ENCODE measurements around the gene SBK1. TPM values are rescaled to one million over a fixed set of nuclear protein-coding genes. Genes with fewer than 3 reads are reported as not detected.

The SBK1 gene
- total and polyA plus RNA-seq, 10 of the 15 experiments (the other 5 are each of a cell fraction or from before 2014, with no cell fraction given): 0.04 to 0.26 (median 0.06) TPM; not detected in 4

DNA sequence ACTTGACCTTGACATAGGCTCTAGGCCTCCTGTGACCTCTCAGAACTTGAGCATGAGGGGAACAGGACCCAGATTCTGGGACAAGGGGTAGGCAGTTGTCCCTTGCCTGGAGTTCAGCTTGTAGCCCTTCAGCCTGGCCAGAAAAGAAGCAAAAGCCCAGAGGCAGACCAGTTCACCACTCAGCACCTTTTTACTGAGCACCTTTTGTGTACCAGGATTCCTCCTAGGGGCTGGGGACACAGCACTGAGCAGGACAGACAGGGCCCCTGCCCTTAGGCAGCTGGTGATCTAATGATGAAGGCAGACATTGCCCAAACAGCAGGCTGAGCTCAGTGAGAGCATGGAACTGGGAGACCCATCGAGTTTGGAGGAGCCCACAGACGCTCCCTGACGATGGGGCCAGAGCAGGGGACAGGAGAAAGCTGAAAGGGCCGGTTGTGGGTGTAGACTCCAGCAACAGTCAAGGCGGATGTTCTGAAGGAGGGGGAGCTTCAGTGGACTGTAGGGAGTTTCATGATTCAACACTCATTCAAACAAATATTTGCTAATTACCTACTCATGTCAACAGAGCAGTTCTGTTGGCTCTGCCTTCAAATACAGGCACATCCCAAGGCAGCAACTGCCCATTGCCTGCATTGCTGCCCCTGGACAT, 32.0 kb downstream of the SBK1 start (continued):
- TF ChIP-seq, protein P1, sequence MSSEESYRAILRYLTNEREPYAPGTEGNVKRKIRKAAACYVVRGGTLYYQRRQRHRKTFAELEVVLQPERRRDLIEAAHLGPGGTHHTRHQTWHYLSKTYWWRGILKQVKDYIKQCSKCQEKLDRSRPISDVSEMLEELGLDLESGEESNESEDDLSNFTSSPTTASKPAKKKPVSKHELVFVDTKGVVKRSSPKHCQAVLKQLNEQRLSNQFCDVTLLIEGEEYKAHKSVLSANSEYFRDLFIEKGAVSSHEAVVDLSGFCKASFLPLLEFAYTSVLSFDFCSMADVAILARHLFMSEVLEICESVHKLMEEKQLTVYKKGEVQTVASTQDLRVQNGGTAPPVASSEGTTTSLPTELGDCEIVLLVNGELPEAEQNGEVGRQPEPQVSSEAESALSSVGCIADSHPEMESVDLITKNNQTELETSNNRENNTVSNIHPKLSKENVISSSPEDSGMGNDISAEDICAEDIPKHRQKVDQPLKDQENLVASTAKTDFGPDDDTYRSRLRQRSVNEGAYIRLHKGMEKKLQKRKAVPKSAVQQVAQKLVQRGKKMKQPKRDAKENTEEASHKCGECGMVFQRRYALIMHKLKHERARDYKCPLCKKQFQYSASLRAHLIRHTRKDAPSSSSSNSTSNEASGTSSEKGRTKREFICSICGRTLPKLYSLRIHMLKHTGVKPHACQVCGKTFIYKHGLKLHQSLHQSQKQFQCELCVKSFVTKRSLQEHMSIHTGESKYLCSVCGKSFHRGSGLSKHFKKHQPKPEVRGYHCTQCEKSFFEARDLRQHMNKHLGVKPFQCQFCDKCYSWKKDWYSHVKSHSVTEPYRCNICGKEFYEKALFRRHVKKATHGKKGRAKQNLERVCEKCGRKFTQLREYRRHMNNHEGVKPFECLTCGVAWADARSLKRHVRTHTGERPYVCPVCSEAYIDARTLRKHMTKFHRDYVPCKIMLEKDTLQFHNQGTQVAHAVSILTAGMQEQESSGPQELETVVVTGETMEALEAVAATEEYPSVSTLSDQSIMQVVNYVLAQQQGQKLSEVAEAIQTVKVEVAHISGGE (CRISPR knock-in tag; IDR thresholded peaks at IDR 0.05): no peak

DNA sequence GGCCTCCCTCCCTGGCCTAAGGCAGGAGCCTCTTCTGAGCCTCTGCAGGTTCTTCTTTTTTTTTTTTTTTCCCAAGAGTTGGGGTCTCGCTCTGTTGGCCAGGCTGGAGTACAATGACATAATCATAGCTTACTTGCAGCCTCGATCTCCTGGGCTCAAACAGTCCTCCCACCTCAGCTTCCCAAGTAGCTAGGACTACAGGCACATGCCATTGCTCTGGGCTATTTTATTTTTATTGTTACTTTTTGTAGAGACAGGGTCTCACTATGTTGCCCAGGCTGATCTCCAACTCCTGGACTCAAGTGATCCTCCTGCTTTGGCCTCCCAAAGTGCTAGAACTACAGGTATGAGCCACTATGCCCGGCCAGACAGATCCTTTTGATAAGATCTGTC, 32.6 kb downstream of the SBK1 start:
- Histone ChIP-seq H4K20me1 (ENCODE audit: control insufficient read depth, insufficient read depth) (no peaks in the 10 kb centered on the region), H3K4me2 (ENCODE audit: control insufficient read depth, insufficient read depth) (no peak overlapping the region), H3K79me2 (ENCODE audit: control insufficient read depth, insufficient read depth, low read length) (no peaks in the 10 kb centered on the region), H3K9me3 (replicated peaks; ENCODE audit: control insufficient read depth, insufficient read depth, low read length) (no peaks in the 10 kb centered on the region), H2AFZ (ENCODE audit: control insufficient read depth, low read depth, low read length) (no peak overlapping the region), H3K4me3 (no peak overlapping the region), H3K36me3 (ENCODE audit: control insufficient read depth in 2 of 2, insufficient read depth in 2 of 2, low read length in 1 of 2) (no peaks in the 10 kb centered on the region), H3K27me3 (replicated peaks in 1 of 2; ENCODE audit: control insufficient read depth in 2 of 2, insufficient read depth in 2 of 2, low read length in 1 of 2) (no peaks in the 10 kb centered on the region), H3K4me1 (ENCODE audit: control insufficient read depth, insufficient read depth, low read length) (no peaks in the 10 kb centered on the region), H3K27ac (ENCODE audit: control insufficient read depth, insufficient read depth) (no peak overlapping the region), H3K9ac (ENCODE audit: control insufficient read depth, insufficient read depth, low read length) (no peak overlapping the region)
- POLR2A ChIA-PET: interaction anchor here (0.7 kb wide), 1 partner anchor 160 kb away, joined by 4 read pairs; no protein-coding TSS in a partner anchor
- no peak for ATAC-seq
- CTCF ChIA-PET: interaction anchor here (0.6 to 1.5 kb wide), 4 partner anchors 47 to 291 kb away, joined by 3 read pairs; no protein-coding TSS in a partner anchor
- RAD21 ChIA-PET (ENCODE audit: unreplicated experiment): interaction anchor here (0.8 to 1.2 kb wide), 2 partner anchors 225 to 291 kb away, joined by 3 read pairs; no protein-coding TSS in a partner anchor
- in situ Hi-C loops (cut with MboI) (no loop called here), intact Hi-C loops (cut with micrococcal nuclease; ENCODE audit: unreplicated experiment) (no loop called here)
- SMC1A ChIA-PET (ENCODE audit: uncharacterized antibody, unreplicated experiment): no interaction called here
- no peak for FAIRE-seq
- no TSS peak for BruUV-seq (replicated peaks)
- WGBS (ENCODE audit: insufficient coverage, insufficient replicate concordance, low lambda C conversion rate, missing lambda C conversion rate): 41% methylated on average over 2 of the region's 3 CpGs
- DNase-seq (ENCODE audit: low read depth, low spot score): no peak
- no peak for TF ChIP-seq CHD1 (IDR thresholded peaks at IDR 0.05; ENCODE audit: low read depth, low read length)
- TF ChIP-seq, protein P2, sequence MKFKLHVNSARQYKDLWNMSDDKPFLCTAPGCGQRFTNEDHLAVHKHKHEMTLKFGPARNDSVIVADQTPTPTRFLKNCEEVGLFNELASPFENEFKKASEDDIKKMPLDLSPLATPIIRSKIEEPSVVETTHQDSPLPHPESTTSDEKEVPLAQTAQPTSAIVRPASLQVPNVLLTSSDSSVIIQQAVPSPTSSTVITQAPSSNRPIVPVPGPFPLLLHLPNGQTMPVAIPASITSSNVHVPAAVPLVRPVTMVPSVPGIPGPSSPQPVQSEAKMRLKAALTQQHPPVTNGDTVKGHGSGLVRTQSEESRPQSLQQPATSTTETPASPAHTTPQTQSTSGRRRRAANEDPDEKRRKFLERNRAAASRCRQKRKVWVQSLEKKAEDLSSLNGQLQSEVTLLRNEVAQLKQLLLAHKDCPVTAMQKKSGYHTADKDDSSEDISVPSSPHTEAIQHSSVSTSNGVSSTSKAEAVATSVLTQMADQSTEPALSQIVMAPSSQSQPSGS (IDR thresholded peaks at IDR 0.05; ENCODE audit: low read length): no peak
- TF ChIP-seq HDGF (IDR thresholded peaks at IDR 0.05): no peak
- no peak for TF ChIP-seq PAX5 (IDR thresholded peaks at IDR 0.05; ENCODE audit: borderline replicate concordance, low read depth, low read length)
- TF ChIP-seq, protein P3, sequence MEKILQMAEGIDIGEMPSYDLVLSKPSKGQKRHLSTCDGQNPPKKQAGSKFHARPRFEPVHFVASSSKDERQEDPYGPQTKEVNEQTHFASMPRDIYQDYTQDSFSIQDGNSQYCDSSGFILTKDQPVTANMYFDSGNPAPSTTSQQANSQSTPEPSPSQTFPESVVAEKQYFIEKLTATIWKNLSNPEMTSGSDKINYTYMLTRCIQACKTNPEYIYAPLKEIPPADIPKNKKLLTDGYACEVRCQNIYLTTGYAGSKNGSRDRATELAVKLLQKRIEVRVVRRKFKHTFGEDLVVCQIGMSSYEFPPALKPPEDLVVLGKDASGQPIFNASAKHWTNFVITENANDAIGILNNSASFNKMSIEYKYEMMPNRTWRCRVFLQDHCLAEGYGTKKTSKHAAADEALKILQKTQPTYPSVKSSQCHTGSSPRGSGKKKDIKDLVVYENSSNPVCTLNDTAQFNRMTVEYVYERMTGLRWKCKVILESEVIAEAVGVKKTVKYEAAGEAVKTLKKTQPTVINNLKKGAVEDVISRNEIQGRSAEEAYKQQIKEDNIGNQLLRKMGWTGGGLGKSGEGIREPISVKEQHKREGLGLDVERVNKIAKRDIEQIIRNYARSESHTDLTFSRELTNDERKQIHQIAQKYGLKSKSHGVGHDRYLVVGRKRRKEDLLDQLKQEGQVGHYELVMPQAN (conservative IDR thresholded peaks at IDR 0.05): no peak
- no peak for TF ChIP-seq YY1 (IDR thresholded peaks at IDR 0.05; ENCODE audit: low read depth, low read length)
- TF ChIP-seq RFX5 (IDR thresholded peaks at IDR 0.05; ENCODE audit: low read depth, low read length): no peak
- TF ChIP-seq, protein P4, sequence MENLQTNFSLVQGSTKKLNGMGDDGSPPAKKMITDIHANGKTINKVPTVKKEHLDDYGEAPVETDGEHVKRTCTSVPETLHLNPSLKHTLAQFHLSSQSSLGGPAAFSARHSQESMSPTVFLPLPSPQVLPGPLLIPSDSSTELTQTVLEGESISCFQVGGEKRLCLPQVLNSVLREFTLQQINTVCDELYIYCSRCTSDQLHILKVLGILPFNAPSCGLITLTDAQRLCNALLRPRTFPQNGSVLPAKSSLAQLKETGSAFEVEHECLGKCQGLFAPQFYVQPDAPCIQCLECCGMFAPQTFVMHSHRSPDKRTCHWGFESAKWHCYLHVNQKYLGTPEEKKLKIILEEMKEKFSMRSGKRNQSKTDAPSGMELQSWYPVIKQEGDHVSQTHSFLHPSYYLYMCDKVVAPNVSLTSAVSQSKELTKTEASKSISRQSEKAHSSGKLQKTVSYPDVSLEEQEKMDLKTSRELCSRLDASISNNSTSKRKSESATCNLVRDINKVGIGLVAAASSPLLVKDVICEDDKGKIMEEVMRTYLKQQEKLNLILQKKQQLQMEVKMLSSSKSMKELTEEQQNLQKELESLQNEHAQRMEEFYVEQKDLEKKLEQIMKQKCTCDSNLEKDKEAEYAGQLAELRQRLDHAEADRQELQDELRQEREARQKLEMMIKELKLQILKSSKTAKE (IDR thresholded peaks at IDR 0.05; ENCODE audit: low read depth, poor library complexity, severe bottlenecking): no peak
- no peak for TF ChIP-seq RBBP5 (conservative IDR thresholded peaks at IDR 0.05)
- no peak for TF ChIP-seq CHD4 (IDR thresholded peaks at IDR 0.05)

Data from GM12878 (cell line).